Hematopoietic multipotent progenitor cell treated with erythropoietin and hydrocortisone succinate and interleukin-3 and kit ligand, for 6 days (in vitro differentiated cells): Measurements from ENCODE around the gene RLN3.
A peak's percentile ranks its signal among the peaks of the same experiment; 100 is the strongest.

ENCODE experiments used
- DNase-seq: peaks from one replicate; pipeline ENCODE4 v3.0.0-alpha.2; 2015

Gene RLN3

GRCh38 chr19:14027856-14028450 is at the start of gene RLN3:
Gene RLN3 (plus strand): TSS chr19:14028148. CDS start chr19:14028205, 57 bp downstream.
- no peak for DNase-seq

- DNase-seq = peak; percentile 85
Measured at GRCh38 chr19:13978351-13979243, 49.4 kb upstream of the RLN3 start.

- peak; percentile 34 for DNase-seq
Measured at GRCh38 chr19:13979244-13979615, 48.7 kb upstream of the RLN3 start.

- peak; percentile 37 for DNase-seq
Measured at GRCh38 chr19:13979686-13980085, 48.3 kb upstream of the RLN3 start.

GRCh38 chr19:13980340-13980739 is 47.6 kb upstream of the RLN3 start:
- DNase-seq = no peak

- DNase-seq = peak; percentile 45
Measured at GRCh38 chr19:13981021-13981420, 46.9 kb upstream of the RLN3 start.

GRCh38 chr19:13981467-13981866 is 46.5 kb upstream of the RLN3 start:
- DNase-seq = no peak

GRCh38 chr19:13981988-13982501 is 45.9 kb upstream of the RLN3 start:
- DNase-seq = no peak

GRCh38 chr19:13982773-13983172 is 45.2 kb upstream of the RLN3 start:
- no peak for DNase-seq

- DNase-seq = no peak
Measured at GRCh38 chr19:13983213-13983889, 44.6 kb upstream of the RLN3 start.

- no peak for DNase-seq
Measured at GRCh38 chr19:13984186-13984585, 43.8 kb upstream of the RLN3 start.

- no peak for DNase-seq
Measured at GRCh38 chr19:13984875-13985741, 42.8 kb upstream of the RLN3 start.

GRCh38 chr19:13985771-13986347 is 42.1 kb upstream of the RLN3 start:
- DNase-seq = no peak

- DNase-seq = peak; percentile 94
Measured at GRCh38 chr19:13986348-13986904, 41.5 kb upstream of the RLN3 start.

- peak; percentile 45 for DNase-seq
Measured at GRCh38 chr19:13987101-13987890, 40.7 kb upstream of the RLN3 start.

GRCh38 chr19:13989487-13989886 is 38.5 kb upstream of the RLN3 start:
- DNase-seq = no peak

GRCh38 chr19:13990085-13990484 is 37.9 kb upstream of the RLN3 start:
- DNase-seq = no peak

- no peak for DNase-seq
Measured at GRCh38 chr19:13992025-13992424, 35.9 kb upstream of the RLN3 start.

- DNase-seq = no peak
Measured at GRCh38 chr19:13993590-13994300, 34.2 kb upstream of the RLN3 start.

GRCh38 chr19:13995017-13995728 is 32.8 kb upstream of the RLN3 start:
- no peak for DNase-seq
